C4-2B (cell line): ENCODE measurements around the gene ARMH4.
A peak's percentile ranks its signal among the peaks of the same experiment; 100 is the strongest.

ENCODE experiments used
- H3K27ac ChIP-seq: fragments of 450-650 bp; 2 replicates; pipeline ENCODE4 v1.5.1; 2017
- CTCF ChIP-seq: fragments of 450-650 bp; conservative IDR thresholded peaks from 2 replicates; pipeline ENCODE4 v1.5.1; 2017; ENCODE audit warnings: mild to moderate bottlenecking
- ZFX ChIP-seq: fragments of 450-650 bp; IDR thresholded peaks from 2 replicates; pipeline ENCODE4 v1.6.1; 2017

The ARMH4 gene

GRCh38 chr14:58152014-58152857 is at the start of gene ARMH4:
ARMH4 (minus strand) TSS chr14:58152213; CDS start chr14:58139358, 12,855 bp downstream.
- TF ChIP-seq ZFX (no peak), CTCF (peak; percentile 20)
- H3K27ac ChIP-seq, result no peak within 1 kb of the TSS

DNA sequence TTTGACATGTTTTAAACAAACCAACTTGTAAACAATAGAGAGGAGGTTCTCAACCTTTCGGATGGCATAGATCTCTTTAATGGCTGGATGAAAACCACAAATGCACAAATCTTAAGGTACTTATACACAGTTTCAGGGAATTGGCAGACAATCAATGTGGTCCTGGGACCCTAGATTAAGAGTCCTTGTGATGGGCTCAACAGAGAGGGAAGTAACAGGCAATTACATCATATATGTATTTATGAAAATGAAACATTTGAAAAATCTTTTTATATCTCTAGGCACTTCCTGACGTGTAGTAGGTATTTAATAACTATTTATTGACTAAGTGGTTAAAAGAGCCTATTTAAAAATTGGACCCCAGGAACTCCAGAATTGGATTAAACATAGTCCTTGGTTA is 48.8 kb upstream of the ARMH4 start:
- TF ChIP-seq CTCF (no peak), ZFX (no peak)
- H3K27ac ChIP-seq, result peak overlapping the region; percentile 87; the same call in 1 of the 2 replicates

- H3K27ac ChIP-seq, result peak overlapping the region; percentile 87
- no peak for TF ChIP-seq CTCF
- TF ChIP-seq ZFX, result no peak
Observed at GRCh38 chr14:58200480-58200841, 48.4 kb upstream of the ARMH4 start.

DNA sequence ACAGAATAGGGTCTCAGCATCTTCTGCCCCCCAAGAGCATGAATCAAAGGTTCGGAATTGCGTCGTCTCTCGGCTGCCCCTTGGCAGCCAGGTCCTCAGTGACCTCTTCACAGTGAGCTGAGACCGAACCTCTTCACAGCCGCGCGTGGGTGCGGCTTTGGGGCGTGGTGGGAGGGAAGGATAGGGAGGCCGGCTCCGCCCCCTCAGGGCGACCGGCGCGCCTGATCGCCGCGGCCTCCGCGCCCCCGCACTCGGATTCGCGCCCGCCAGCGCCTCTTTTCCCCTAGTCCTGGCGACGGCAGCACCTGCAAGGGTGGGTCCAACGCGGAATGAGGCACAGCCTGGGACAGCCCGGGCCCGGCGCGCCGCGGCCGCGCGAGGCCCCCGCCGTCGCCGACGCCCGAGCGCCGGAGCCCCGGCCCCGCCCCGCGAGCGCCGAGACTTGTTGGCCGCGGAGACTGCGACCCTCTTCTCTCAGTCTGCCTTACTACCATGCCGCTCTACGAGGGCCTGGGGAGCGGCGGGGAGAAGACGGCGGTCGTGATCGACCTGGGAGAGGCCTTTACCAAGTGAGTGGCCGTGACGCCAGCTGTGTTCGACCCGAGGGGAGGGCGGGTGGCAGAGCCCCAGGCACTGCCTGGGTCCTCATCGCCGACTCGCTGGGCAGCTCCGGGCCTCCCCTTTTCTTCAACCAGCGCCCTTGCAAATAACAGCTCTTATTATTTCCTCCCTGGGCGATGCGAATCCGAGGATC is 47.9 kb upstream of the ARMH4 start, which contains the start of gene ACTR10:
Gene ACTR10, plus strand, starts transcription at position 424 of the 754 bp plus-strand sequence. Its CDS starts 69 bp downstream, at position 493.
- no peak for TF ChIP-seq CTCF
- TF ChIP-seq ZFX, result peak; percentile 64
- peak within 1 kb of the TSS; percentile 87 for H3K27ac ChIP-seq

GRCh38 chr14:58198086-58198485 is 46.1 kb upstream of the ARMH4 start:
- H3K27ac ChIP-seq, result no peak overlapping the region
- TF ChIP-seq ZFX (no peak), CTCF (no peak)

- TF ChIP-seq ZFX (no peak), CTCF (no peak)
- no peak overlapping the region for H3K27ac ChIP-seq
Observed at GRCh38 chr14:58196198-58196597, 44.2 kb upstream of the ARMH4 start.

GRCh38 chr14:58193542-58193941 is 41.5 kb upstream of the ARMH4 start:
- TF ChIP-seq ZFX, result no peak
- TF ChIP-seq CTCF, result no peak
- no peak overlapping the region for H3K27ac ChIP-seq
